HG02943 (cell line): Measurements from ENCODE around the gene SLC12A7.
"Not testable (repeated sequence)": the region's sequence is repeated elsewhere in the genome, so short reads cannot be mapped to it uniquely, and the experiment has no call there.

Experiments
- ATAC-seq: cut with Tn5 transposase; IDR thresholded peaks from one replicate; pipeline ENCODE4 v1.9.1; 2021; ENCODE audit warnings: mild to moderate bottlenecking, low read depth, moderate library complexity; ENCODE audit not compliant: unreplicated experiment

The SLC12A7 gene

DNA sequence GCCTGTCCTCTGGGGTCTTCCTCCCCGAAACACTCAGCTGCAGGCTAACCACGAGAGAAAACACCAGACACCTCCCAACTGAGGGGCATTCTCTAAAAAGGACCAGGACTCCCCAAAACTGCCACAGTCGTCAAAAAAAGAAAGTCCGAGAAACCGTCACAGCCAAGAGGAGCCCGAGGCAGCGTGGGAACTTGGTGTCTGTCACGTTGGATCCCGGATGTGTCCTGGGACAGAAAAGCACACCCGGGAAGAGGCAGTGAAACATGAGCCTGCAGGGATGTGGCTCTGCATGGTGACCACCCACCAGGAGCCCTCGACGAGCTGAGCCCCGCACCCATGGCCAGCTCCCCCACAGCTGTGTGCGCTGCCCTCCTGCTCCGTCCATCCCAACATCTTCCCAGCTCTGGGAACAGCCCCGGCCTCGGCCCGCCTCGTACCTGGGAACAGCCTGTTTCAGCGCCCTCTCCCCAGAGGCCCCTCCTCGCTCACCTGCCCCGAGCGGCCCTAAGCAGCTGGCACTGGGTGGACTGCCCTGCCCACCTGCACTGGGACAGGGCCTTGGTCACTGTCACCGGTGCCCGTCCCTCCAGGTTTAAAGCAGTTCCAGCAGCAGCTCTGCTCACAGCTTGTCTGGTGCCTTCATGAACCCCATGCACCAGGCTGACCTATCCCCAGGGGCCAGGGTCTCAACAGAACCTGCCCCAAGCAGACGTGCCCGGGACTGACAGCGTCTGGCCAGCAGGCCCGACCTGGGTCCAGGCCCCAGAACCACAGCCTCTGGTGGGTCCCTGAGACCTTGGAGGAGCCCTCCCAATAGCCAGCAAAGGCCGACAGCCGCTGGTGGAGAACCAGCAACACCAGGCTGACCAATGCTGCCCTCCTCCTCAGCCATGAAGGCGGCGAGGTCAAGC lies 10.9 kb downstream of the SLC12A7 start:
- no peak for ATAC-seq

DNA sequence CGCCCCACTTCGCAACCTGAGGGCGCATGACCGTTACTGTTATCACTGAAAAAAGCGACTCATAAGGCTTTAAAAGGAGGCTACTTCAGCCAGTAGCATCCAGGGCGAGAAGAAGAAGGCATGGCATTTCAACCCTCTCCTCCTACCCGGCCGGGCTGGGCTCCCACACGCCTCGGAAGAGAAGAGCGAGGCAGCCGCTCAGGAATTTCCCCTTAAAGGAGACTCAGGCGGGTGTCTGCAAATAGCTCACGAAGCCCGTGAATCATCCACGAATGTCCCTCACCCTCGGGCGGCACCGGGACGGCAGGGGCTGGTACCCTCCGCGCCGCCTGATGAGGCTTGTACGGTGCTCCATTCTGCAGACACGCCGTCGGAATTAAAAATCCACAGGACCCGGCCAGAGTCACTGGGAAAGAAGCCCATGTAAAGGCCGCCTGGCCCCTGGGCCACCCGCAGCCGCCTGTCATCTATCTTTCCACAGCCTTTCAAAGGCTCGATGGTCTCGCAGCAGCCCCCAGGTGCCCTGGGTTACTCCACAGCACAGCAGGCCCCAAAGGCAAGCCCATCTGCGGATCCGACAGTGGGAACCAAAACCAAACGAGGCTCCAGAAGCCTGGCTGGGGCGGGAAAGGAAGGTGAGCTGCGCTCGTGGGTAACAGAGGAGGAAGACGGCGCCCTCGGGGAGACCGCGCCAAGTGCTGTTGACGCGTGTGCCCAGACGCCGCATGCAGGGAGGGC lies 11.8 kb downstream of the SLC12A7 start:
- no peak for ATAC-seq

DNA sequence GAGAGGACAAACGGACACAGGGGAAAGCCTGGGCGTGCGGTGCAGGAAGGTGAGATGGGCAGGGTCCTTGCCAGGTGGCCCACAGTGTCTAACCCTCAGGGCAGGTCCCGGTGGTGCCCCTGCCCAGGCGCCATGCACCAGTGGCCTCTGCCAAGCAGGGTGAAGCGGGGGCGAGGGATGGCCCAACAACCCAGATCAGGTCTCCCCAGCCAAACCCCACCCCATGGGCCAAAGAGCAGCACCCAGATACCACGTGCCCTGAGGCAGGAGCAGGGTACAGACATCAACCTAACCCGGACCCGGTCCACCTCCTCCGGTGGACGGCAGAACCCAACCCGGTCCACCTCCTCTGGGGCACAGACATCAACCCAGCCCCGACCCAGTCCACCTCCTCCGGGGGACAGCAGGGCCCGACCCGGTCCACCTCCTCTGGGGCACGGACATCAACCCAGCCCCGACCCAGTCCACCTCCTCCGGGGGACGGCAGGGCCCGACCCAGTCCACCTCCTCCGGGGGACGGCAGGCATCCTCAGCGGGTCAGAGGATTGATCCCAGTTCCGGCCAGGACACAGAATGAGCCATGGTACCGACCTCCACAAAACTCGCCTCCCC lies 12.8 kb downstream of the SLC12A7 start:
- ATAC-seq = no peak

DNA sequence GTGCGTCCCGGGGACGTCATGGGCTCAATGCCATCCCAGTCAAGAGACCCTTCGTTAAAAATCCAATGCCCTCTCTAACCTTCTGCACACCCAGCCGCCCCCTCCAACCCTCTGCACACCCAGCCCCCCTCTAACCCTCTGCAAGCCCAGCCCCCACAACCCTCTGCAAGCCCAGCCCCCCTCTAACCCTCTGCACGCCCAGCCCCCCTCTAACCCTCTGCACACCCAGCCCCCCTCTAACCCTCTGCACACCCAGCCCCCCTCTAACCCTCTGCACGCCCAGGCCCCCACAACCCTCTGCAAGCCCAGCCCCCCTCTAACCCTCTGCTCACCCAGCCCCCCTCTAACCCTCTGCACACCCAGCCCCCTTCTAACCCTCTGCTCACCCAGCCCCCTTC lies 13.9 kb downstream of the SLC12A7 start:
- ATAC-seq = not testable (repeated sequence)

DNA sequence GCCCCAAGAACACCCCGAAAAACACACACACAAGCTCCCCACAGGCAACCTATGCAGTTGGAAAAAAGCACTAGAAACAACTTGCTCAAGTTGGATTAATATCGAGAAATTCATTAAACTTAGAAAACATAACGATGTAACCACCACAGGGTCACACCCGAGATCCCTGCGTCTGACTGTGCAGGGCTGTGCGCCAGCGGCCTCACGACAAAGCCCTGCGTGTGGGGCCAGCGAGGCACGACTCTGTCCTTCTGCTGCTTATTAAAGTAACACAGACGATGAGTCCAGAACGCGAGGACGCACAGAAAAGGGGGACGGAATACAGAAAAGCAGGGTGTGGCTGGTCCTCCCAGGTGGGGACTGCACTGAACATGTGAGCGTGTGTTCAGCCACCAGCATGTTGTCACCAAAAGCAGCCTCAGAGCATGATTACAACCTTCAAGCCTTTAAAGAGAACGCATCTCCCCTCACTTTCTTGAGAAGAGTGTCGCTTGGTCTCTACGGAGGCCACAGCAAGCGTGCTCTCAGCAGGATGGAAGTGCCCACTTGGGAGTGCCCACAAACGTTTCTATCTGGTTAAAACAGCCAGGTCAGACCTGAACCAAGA lies 14.4 kb downstream of the SLC12A7 start:
- no peak for ATAC-seq

DNA sequence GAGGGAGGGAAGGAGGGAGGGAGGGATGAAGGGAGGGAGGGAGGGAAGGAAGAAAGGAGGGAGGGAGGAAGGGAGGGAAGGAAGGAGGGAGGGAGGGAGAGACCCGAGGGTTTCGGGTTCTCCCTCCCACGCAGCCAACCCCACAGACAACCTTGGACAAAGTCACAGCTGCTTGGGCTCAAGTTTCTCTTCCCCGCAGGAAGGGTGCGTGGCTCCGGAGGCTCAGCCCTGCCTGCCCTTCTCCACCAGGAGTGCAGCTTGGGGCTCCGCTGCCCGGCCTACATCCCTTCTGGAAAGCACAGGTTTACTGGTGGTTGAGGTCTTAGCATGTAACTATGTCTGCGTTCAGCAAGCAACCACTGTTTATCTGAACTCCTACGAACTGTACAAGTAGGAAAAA lies 15.0 kb downstream of the SLC12A7 start:
- ATAC-seq = no peak

DNA sequence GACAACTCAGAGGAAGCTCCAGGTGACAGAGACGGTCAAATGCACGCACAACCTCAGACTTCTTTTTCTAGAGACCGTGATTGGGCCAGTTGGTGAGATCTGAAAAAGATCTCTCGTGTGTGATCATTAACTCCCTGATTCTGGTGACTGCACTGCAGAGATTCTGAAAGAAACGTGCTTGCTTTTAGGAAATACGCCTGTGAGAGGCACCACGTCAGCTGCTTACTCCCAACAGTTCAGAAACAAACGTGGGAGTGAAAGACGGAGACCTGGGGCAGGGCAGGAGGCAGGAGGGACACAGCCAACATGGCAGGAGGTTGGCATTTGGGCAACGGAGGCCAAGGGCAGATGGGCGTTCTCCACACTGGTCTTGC lies 15.9 kb downstream of the SLC12A7 start:
- ATAC-seq = no peak

DNA sequence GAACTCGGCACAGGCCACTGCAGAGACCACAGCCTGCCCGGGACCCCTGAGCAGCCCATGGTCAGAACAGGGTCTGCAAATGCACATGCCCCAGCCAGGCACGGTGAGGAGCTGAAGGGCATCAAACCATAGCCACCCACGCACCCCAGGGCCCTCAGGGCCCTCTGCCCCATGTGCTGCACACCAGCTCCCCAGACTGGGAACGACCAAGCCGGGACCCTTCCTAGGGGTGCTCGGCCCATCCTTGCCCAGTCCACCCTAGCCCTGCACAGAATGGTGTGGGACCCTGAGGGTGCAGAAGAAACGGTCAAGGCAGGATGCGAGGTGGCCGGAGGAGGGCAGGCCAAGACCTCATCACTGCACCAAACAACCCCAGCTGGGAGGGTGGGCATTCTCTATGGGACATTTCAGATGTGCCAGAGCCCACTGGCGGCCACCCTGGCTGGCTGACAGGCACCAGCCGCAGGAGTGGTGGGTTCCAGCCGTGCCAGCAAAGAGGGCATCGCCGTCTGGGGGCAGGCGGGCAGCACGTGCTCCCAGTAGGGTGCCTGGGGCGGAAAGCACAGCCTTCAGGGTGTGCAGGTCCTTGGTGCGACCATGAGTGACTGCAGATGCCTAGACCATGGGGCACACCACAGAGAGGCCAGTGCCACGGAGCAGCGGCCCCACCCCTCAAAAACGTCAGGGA lies 16.4 kb downstream of the SLC12A7 start:
- ATAC-seq = no peak

DNA sequence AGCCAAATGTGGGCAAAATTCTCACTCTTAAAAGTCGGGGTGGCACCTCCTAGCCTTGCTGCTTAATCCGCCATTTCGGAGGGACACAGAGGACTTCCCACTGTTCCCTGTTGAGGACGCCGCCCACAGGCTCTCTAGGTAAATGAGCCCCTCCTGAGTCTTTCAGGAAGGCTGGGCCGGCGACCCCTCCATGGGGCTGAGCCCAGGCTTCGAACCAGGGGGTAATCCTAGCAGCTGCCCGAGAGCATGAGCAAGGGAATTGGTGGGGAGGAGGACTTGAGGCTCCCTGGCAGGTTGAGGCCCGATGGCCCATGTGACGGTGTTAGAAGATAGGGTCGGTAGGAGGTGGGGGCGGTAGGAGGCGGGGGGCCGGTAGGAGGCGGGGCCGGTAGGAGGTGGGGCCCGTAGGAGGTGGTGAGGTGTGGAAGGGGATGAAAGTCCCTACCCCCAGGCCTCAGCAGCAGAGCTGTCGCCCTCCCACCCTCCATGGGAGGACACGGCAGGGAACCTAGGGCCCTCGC lies 17.1 kb downstream of the SLC12A7 start:
- no peak for ATAC-seq

DNA sequence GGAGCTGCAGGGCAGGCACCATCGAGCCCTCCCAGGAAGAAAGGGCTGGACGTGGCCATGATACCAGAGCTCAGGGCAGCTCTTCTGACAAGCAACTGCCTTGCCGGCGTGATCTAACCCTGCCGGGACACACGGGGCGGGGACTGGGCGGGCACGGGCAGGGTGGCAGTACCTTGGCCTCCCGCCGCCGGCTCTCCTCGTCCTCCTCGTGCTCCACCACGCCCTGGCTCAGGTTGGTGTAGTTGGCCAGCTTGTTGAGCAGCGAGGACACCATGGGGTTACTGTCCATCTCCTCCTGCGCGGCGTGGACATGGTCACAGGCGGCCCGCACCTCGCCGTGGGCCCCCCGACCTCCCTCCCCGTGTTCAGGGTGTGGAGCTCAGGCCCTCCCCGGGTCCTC lies 18.5 kb downstream of the SLC12A7 start:
- ATAC-seq = no peak

DNA sequence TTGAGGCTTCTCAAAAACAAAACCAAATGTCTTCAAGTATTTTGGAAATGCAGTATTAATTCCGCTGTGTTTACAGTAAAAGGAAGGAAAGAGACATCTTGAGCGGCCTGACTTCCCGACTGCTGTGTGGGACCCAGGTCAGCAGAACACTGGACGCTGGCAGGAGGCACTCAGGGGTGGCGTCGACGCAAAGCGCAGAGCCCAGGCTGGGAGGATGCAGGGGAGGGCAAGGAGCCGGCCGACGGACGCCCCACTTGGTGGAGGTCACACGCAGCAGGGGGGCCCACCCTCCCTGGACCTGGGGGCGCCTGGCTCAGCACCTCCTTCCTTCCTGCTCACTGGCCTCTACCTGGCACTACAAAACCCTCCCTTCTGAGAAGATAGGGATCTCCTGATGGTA lies 19.7 kb downstream of the SLC12A7 start:
- no peak for ATAC-seq

DNA sequence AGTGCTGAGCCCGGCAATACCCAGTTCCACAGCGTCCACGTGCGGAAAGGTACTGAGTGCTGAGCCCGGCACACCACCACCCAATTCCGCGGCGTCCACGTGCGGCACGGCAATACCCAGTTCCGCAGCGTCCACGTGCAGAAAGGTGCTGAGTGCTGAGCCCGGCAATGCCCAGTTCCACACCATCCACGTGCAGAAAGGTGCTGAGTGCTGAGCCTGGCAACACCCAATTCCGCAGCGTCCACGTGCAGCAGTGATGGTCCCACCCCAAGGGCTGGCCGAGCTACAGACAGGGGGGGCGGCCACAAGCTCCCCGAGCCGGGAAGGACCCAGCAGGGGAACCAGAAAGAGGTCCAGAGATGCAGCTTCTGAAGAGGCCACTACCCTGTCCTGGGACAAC lies 20.2 kb downstream of the SLC12A7 start:
- ATAC-seq = no peak

DNA sequence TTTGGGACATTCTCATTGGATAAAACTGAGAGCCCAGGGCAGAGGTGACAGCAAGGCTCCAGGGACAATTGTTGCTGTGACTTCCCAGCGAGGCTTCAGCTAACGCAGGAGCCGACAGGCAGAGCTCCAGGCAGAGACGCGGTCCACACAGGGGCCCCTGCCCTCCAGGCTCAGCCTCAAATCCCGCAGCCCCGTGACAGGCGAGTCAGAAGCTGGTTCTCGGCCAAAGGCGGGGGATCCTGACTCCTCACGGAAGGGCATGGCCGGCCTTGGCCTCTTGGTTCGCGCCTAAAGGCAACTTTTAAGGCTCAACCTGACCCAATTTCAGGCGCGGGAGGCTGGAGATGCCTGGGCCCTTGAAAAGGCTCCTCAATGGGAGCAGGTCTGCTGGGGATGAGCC lies 21.3 kb downstream of the SLC12A7 start:
- no peak for ATAC-seq

DNA sequence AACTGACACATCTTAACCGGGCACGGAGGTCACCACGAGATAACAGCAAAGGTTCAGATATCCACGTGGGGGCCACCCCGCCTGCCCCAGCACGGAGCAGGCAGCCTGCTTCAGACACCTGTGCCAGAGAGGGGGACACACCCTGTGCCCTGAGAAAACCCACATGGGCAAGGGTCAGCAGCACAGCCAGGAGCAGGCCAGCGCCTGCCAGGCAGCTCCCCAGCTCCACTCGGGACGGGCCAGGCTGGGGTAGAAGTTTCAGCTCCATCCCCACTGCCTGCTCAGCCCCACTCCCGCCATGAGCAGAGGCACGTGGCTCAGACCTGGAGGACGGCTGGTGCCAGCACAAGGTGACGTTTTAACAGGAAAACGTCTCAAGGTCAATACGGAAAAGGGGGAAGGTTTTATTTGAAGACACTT lies 22.2 kb downstream of the SLC12A7 start:
- no peak for ATAC-seq

DNA sequence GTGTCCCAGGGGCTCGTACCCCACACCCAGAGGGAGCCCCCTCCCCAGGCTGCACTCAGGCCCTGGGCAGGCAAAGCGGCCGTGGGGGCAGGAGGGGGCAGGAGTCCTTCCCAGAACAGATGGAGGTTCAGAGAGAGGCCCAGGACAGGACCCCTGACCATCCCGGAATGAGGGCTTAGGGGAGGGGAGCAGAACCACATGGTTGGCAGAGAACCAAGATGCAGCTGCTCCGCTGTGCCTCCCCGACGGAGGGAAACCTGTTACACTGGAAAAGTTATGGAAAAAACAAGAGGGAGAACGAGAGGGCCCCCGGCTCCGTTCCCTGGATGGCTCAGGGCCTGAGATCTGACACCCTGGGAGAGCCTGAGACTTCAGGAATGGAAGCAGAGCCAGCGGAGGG lies 22.7 kb downstream of the SLC12A7 start:
- no peak for ATAC-seq

DNA sequence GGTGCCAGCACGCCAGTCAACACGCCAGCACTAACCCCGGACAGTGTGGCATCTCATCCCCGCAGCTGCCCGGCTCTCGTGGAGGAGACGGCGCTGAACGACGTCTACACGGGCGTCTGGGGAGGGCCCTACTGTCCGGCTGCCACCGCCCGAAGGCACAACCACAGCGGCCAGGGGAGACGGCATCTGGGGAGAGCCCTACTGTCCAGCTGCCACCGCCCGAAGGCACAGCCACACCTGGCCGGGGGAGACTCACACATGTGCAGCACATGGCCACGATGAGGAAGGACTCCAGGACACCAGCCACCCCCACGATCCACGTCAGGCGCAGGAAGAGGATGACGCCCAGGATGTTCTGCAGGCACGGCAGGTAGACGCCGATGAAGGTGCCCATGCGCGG lies 23.1 kb downstream of the SLC12A7 start:
- ATAC-seq = no peak

DNA sequence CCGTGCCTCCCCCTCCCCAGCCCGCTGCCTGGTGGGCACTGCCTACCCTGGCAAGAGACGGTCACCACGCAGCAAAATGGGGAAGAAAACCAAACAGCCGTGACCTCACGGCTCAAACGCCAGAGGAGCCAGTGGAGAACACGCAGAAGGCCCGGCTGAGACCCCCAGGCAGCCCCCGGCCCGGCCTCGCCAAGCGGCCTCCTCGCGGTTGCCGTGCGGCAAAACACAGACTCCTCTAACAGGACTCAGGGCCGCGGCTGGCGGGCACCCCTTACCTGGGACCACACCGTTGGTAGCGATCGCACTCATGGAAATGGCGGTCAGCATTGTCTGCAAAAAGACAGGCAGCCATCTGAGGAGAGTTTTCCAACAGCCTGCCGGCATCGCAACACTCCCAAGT lies 23.8 kb downstream of the SLC12A7 start:
- ATAC-seq = no peak

DNA sequence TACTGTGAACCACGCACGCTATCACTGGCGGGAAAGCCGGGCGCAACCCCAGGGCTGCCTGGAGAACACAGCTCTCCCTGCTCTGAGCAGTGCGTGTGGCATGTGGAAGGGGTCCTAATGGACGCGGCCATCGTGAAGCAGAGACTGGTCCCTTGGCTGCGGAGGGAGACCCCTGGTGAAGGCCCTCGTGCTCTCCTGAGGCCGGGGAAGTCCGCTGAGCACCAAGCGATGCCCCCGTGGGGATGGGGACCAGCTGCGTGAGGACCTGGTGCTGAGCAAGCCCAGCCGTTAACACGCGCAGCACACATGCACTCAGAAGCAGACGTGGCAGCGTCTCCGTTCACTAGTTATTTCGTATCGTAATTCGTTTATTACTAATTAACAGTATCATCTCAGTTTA lies 24.4 kb downstream of the SLC12A7 start:
- ATAC-seq = no peak

DNA sequence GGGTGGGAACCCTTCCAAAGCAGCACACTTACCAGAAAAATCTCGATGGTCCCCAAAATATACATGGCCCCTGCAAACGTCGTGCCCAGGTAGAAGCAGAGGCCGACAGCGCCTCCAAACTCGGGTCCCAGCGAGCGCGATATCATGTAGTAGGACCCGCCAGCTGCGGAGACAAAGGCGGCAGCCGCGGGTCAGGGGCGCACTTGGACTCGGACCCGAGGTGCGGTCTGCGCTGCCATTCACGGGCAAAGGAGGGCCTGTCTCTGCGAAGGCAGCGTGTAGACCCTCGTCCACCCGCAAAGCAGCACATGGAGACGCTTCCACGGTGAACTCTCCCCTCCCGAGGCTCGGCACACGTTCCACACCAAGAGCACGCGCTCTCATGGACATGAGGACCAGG lies 25.0 kb downstream of the SLC12A7 start:
- no peak for ATAC-seq

DNA sequence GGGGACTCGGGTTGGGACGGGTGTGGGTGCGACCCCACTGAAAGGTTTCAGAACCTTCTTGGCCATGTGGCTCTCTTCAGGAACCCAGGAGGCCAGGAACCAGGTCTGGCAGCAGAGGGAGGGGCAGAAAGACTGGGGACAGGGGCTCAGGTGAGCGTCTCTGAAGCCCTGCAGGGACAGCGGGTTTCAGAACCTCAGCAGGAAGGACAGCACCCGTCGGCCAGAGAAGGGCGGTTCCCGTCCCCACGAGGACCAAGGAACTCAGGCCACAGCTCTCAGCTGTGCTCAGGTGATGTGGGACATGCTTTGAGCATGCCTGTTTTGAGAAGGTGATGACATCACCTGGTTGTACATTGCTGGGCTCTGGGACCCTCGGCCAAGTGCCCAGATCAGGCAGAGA lies 25.7 kb downstream of the SLC12A7 start:
- ATAC-seq = no peak
